ENCODE data around the gene CSTPP1.

DNA sequence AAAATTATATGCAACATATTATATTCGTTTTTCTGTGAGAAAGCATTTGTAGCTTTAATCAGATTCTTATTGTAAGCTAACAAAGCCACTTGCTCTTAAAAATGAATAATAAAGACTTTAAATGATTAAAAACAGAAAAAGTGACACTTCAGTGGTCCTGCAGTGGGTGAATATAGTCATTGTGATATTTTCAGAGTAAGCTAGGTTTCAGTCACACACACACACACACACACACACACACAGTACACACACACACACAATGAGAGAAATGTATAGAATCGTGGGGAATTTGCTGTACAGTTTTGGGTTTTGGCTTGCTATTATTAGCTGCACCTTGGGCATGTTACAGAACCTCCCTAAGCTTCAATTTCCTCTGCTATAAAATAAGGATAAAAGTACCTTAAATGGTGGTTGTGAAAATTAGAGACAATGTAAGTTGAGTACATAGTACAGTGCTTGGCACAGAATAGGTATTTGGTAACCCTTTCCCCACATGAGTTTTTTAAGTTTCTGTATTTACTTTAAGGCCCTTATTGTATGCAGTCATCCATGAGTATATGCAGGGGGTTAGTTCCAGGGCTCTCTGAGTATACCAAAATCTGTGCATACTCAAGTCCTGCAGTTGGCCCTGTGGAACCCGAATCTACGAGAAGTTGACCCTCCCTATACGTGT is 39.8 kb downstream of the CSTPP1 start:
- TF ChIP-seq, protein P1, sequence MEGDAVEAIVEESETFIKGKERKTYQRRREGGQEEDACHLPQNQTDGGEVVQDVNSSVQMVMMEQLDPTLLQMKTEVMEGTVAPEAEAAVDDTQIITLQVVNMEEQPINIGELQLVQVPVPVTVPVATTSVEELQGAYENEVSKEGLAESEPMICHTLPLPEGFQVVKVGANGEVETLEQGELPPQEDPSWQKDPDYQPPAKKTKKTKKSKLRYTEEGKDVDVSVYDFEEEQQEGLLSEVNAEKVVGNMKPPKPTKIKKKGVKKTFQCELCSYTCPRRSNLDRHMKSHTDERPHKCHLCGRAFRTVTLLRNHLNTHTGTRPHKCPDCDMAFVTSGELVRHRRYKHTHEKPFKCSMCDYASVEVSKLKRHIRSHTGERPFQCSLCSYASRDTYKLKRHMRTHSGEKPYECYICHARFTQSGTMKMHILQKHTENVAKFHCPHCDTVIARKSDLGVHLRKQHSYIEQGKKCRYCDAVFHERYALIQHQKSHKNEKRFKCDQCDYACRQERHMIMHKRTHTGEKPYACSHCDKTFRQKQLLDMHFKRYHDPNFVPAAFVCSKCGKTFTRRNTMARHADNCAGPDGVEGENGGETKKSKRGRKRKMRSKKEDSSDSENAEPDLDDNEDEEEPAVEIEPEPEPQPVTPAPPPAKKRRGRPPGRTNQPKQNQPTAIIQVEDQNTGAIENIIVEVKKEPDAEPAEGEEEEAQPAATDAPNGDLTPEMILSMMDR (IDR thresholded peaks at IDR 0.05), result no peak
- no peak for TF ChIP-seq EZH2 (IDR thresholded peaks at IDR 0.05)
